Peyer's patch (tissue), 4 donors: ENCODE measurements around the gene CDH4. TPM values are rescaled to one million over a fixed set of nuclear protein-coding genes. Genes with fewer than 3 reads are reported as not detected.

Source experiments
- DNase-seq, 3 donors: peaks; one replicate each; pipeline ENCODE4 v3.0.0-alpha.2; 2017 to 2019
- H3K27ac ChIP-seq, 4 donors: fragments of 200-600 bp; sonication (generic); one replicate each; pipeline ENCODE4 v1.5.1; 2016 to 2019
- H3K27me3 ChIP-seq, 2 donors: fragments of 200-600 bp; sonication (generic); one replicate each; pipeline ENCODE4 v1.5.1; 2019
- H3K36me3 ChIP-seq, 3 donors: fragments of 200-600 bp; sonication (generic); one replicate each; pipeline ENCODE4 v1.5.1; 2016 to 2019
- H3K4me1 ChIP-seq, 4 donors: fragments of 200-600 bp; sonication (generic); one replicate each; pipeline ENCODE4 v1.5.1; 2016 to 2019
- H3K4me3 ChIP-seq, 4 donors: fragments of 200-600 bp; sonication (generic); 1 replicate in 3 of 4; 2 replicates in 1 of 4; pipeline ENCODE4 v1.5.1; 2016 to 2019; ENCODE audit warnings: mild to moderate bottlenecking in 1 of 4
- H3K9me3 ChIP-seq, 4 donors: fragments of 200-600 bp; sonication (generic); one replicate each; pipeline ENCODE4 v1.5.1; 2016 to 2019; ENCODE audit warnings: mild to moderate bottlenecking in 1 of 4
- POLR2A ChIP-seq, 2 donors: fragments of 450-650 bp; IDR thresholded peaks; one replicate each; pipeline ENCODE4 v1.5.1; 2017; ENCODE audit warnings: antibody characterized with exemption in 2 of 2, mild to moderate bottlenecking in 2 of 2, moderate library complexity in 2 of 2
- total RNA-seq, 4 donors: library from RNA; depleted of rRNA; stranded (reverse); fragments of >200 nt; gene quantifications; one replicate each; pipeline ENCODE4 v1.1.0, GENCODE V29; 2016
- TF ChIP-seq, protein P1 (sequence below), 6 experiments: fragments of 450-650 bp in 4 of 6; fragments of 200-600 bp in 2 of 6; sonication (generic) in 1 of 6; IDR thresholded peaks; one replicate each; pipeline ENCODE4 v1.5.1; 2017 to 2019; ENCODE audit warnings: antibody characterized with exemption in 6 of 6, mild to moderate bottlenecking in 3 of 6, moderate library complexity in 1 of 6

Gene CDH4
- total RNA-seq, 4 donors from 2014 or later, result 0.27 TPM; not detected in 3

DNA sequence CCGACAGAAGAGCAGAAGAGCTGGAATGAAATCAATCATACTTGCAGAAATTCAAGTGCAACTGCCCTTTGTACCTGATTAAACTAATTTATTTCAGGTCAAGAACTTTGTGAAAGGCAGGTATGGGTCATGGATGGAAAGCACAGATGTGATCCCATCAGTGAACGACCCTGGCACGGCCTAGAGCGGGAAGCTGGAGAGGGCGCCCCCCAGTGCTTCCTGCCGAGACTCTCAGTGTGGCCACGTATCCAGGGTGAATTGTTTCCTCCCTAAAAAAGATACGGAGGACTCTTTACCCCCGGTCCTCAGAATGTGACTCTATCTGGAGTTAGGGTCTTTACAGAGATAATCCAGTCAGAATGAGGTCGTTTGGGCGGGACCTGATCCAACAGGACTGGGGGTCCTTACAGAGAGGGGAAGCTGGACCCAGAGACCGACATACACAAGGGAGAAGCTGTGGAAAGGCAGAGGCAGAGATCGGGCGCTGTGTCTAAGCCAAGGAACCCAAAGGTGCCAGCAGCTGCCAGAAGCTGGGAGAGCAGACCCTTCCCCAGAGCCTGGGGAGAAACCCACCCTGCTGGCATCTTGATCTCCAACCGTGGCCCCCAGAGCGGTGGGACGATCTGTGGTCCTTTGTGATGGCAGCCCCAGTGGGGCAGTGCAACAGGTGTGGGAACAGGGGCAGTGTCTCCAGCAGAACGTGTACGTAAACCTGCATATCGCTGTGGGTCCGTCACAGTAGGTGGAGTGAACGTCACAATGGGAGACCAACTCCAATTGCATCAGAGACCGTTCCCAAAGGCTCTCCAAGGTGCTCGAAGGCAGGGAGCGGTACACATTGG lies 721.7 kb downstream of the CDH4 start:
- no peaks in the 10 kb centered on the region for H3K9me3 ChIP-seq
- H3K27ac ChIP-seq, result no peak overlapping the region
- H3K4me3 ChIP-seq, result no peak overlapping the region
- H3K27me3 ChIP-seq, result no peaks in the 10 kb centered on the region
- DNase-seq, result no peak
- no peaks in the 10 kb centered on the region for H3K4me1 ChIP-seq
- H3K36me3 ChIP-seq, result peaks cover 0 to 27% (median 0%) of the 10 kb centered on the region in 3 donors
- TF ChIP-seq, protein P1, sequence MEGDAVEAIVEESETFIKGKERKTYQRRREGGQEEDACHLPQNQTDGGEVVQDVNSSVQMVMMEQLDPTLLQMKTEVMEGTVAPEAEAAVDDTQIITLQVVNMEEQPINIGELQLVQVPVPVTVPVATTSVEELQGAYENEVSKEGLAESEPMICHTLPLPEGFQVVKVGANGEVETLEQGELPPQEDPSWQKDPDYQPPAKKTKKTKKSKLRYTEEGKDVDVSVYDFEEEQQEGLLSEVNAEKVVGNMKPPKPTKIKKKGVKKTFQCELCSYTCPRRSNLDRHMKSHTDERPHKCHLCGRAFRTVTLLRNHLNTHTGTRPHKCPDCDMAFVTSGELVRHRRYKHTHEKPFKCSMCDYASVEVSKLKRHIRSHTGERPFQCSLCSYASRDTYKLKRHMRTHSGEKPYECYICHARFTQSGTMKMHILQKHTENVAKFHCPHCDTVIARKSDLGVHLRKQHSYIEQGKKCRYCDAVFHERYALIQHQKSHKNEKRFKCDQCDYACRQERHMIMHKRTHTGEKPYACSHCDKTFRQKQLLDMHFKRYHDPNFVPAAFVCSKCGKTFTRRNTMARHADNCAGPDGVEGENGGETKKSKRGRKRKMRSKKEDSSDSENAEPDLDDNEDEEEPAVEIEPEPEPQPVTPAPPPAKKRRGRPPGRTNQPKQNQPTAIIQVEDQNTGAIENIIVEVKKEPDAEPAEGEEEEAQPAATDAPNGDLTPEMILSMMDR (IDR thresholded peaks at IDR 0.05), result no peak
- TF ChIP-seq POLR2A (IDR thresholded peaks at IDR 0.05), result no peak

DNA sequence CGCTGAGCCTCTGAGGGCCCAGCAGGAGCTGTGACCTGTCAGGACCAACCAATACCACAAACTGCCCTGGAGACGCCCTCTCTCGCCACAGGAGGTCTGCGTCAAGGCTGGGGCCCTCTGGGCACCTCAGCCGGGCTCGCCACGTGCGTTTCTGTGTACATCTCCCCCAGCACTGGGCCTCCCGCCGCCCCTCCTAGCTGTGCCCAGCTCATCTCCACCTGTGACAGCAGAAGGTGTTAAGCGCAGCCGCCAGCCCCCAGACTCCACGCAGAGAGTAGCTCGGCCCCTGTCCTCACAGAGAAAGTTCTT lies 722.2 kb downstream of the CDH4 start:
- DNase-seq, result no peak
- Histone ChIP-seq H3K4me3 (no peak overlapping the region), H3K4me1 (no peaks in the 10 kb centered on the region), H3K27ac (no peak overlapping the region), H3K36me3 (peaks cover 0 to 27% (median 0%) of the 10 kb centered on the region in 3 donors), H3K9me3 (no peaks in the 10 kb centered on the region), H3K27me3 (no peaks in the 10 kb centered on the region)
- TF ChIP-seq, protein P1 (IDR thresholded peaks at IDR 0.05), result no peak
- no peak for TF ChIP-seq POLR2A (IDR thresholded peaks at IDR 0.05)

DNA sequence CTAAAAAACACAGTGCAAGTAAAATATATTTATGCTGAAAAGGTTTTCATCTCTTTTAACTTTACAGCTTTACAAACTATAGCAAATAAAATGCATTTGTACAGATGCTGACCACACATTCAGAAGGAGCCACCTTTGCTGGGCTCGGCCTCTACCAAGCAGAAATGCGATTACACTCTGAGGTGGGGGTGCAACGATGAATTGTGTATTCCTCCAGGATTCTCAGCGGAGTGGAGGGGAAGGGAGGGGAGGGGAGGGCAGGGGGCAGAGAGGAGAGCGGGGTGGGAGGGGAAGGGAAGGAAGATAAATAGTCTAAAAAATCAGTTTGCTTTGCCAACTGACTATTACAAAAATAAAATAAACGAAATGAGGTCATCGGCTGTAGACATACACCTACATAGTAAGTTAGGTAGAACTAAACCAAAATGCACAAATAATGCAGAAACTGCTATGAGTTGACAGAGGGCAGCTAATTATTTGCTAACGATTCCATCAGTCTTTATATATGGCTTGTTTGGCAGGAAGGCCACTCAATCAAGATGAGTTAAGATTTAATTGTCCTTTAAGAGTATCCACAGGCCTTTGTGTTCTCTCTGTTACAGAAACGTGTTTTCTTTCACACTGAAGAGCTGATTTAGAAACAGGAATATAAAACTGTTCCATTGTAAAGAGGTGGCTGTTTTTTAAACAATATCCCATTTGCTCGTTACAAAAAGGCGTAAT lies 723.5 kb downstream of the CDH4 start:
- H3K27ac ChIP-seq, result no peak overlapping the region
- H3K9me3 ChIP-seq, result no peaks in the 10 kb centered on the region
- no peaks in the 10 kb centered on the region for H3K27me3 ChIP-seq
- no peak overlapping the region for H3K4me3 ChIP-seq
- TF ChIP-seq, protein P1 (IDR thresholded peaks at IDR 0.05), result no peak
- TF ChIP-seq POLR2A (IDR thresholded peaks at IDR 0.05), result no peak
- no peaks in the 10 kb centered on the region for H3K4me1 ChIP-seq
- no peak for DNase-seq
- peaks cover 0 to 32% (median 0%) of the 10 kb centered on the region in 3 donors for H3K36me3 ChIP-seq

DNA sequence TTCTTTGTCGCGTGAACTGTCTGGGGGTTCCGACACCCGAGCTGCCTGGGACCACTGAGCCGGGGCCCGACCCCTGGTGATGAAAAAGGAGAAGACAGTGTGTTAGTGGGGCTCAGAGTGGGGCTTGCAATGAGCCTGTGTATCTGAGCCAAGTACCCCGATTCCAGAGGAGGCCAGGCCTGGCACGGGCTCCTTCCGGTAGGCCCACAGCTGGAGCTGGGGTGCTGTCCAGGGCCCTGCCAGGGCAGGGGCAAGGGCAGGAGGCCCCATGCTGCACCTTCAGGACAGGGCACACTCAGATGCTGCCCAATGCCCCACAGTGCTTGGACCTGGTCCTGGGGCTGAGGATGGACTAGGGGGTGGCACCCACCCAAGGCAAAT lies 724.2 kb downstream of the CDH4 start:
- Histone ChIP-seq H3K4me1 (no peaks in the 10 kb centered on the region), H3K27me3 (no peaks in the 10 kb centered on the region), H3K27ac (no peak overlapping the region), H3K36me3 (peaks cover 0 to 32% (median 0%) of the 10 kb centered on the region in 3 donors), H3K4me3 (no peak overlapping the region), H3K9me3 (no peaks in the 10 kb centered on the region)
- DNase-seq, result no peak
- TF ChIP-seq, protein P1 (IDR thresholded peaks at IDR 0.05), result no peak
- TF ChIP-seq POLR2A (IDR thresholded peaks at IDR 0.05), result no peak

DNA sequence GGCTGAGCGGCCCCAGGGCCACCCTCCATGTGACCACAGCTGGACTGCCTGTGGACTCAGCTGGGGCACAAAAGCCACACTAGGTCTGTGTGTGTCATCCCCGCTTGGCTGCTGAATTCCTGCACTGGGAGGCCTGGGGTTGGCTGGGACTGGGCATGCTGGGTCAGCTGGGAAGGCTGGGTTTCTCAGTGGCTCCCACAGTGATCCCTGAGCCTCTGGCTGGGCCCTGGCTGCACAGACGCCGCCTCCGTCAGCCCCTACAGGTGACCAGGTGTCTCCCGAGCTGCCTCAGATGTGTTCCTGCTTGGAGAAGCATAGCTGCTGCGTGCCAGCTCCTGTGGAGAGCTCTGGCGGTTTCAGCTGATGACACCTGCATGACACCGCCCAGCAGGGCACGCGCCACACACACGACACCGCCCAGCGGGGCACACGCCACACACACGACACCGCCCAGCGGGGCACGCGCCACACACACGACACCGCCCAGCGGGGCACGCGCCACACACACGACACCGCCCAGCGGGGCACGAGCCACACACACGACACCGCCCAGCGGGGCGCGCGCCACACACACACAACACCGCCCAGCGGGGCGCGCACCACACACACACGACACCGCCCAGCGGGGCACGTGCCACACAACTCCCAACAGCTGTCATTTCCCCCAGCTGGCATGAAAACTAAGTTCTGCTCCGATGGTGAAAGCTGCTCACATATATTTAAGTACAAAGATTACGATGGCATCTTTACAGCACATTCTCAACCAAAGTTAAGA lies 724.8 kb downstream of the CDH4 start:
- no peak for DNase-seq
- Histone ChIP-seq H3K9me3 (no peaks in the 10 kb centered on the region), H3K36me3 (peaks cover 0 to 32% (median 0%) of the 10 kb centered on the region in 3 donors), H3K4me1 (no peaks in the 10 kb centered on the region), H3K27me3 (no peaks in the 10 kb centered on the region), H3K4me3 (no peak overlapping the region), H3K27ac (no peak overlapping the region)
- no peak for TF ChIP-seq POLR2A (IDR thresholded peaks at IDR 0.05)
- TF ChIP-seq, protein P1 (IDR thresholded peaks at IDR 0.05), result no peak
